Keratinocyte (primary cell): ENCODE data around the gene CACNG7. TPM values are rescaled to one million over a fixed set of nuclear protein-coding genes. Genes with fewer than 3 reads are reported as not detected.

Experiments used
- DNase-seq: peaks from one replicate; pipeline ENCODE4 v3.0.0-alpha.2; 2011; ENCODE audit warnings: low read depth, missing footprints, low spot score
- FAIRE-seq: peaks from 2 replicates; lab custom pipeline; 2011; peaks lifted over from hg19 to GRCh38; lab: Jason Lieb, UNC
- H2AFZ ChIP-seq: 2 replicates; pipeline ENCODE4 v1.6.0; 2012; ENCODE audit warnings: low read length, control low read depth, inconsistent platforms; ENCODE audit not compliant: control insufficient read depth
- H3K27ac ChIP-seq: 2 replicates; pipeline ENCODE4 v1.5.1; 2011; ENCODE audit warnings: low read length; ENCODE audit not compliant: control insufficient read depth, insufficient read depth
- H3K27me3 ChIP-seq: 3 replicates; pipeline ENCODE4 v1.6.0; 2011; ENCODE audit warnings: low read length; ENCODE audit not compliant: control insufficient read depth, insufficient read depth; ENCODE audit errors: extremely low read depth
- H3K36me3 ChIP-seq, 2 experiments: 2 replicates in 1 of 2; 3 replicates in 1 of 2; pipeline ENCODE4 v1.5.1; 2011; ENCODE audit warnings: low read length in 2 of 2, mild to moderate bottlenecking in 1 of 2; ENCODE audit not compliant: control insufficient read depth in 2 of 2, insufficient read depth in 2 of 2; ENCODE audit errors: extremely low read depth in 1 of 2
- H3K4me1 ChIP-seq: 3 replicates; pipeline ENCODE4 v1.5.1; 2011; ENCODE audit warnings: low read length; ENCODE audit not compliant: control insufficient read depth, insufficient read depth; ENCODE audit errors: extremely low read depth
- H3K4me2 ChIP-seq: 3 replicates; pipeline ENCODE4 v1.6.0; 2011; ENCODE audit warnings: low read depth, low read length; ENCODE audit not compliant: control insufficient read depth, insufficient read depth; ENCODE audit errors: extremely low read depth
- H3K4me3 ChIP-seq, 3 experiments: fragments of 200-600 bp in 1 of 3; sonication (generic) in 1 of 3; 2 replicates in 2 of 3; 3 replicates in 1 of 3; pipeline ENCODE4 v1.5.1; 2011 to 2016; ENCODE audit warnings: low read length in 3 of 3, mild to moderate bottlenecking in 3 of 3, control low read depth in 2 of 3, inconsistent platforms in 1 of 3, low read depth in 1 of 3, mixed read lengths in 1 of 3, mixed run types in 1 of 3, moderate library complexity in 1 of 3; ENCODE audit not compliant: control insufficient read depth in 2 of 3, insufficient read depth in 2 of 3; ENCODE audit errors: extremely low read depth in 1 of 3
- H3K79me2 ChIP-seq: 2 replicates; pipeline ENCODE4 v1.6.0; 2012; ENCODE audit warnings: low read length; ENCODE audit not compliant: control insufficient read depth, insufficient read depth
- H3K9ac ChIP-seq: 3 replicates; pipeline ENCODE4 v1.6.0; 2011; ENCODE audit warnings: low read length; ENCODE audit not compliant: control insufficient read depth, insufficient read depth; ENCODE audit errors: extremely low read depth
- H3K9me1 ChIP-seq: 3 replicates; pipeline ENCODE4 v1.6.0; 2011; ENCODE audit warnings: low read length; ENCODE audit not compliant: control insufficient read depth, insufficient read depth; ENCODE audit errors: extremely low read depth
- H3K9me3 ChIP-seq: 2 replicates; pipeline ENCODE4 v1.5.1; 2012; ENCODE audit warnings: low read depth, low read length; ENCODE audit not compliant: control insufficient read depth
- H4K20me1 ChIP-seq: 3 replicates; pipeline ENCODE4 v1.6.0; 2011; ENCODE audit warnings: low read length; ENCODE audit not compliant: control insufficient read depth, insufficient read depth; ENCODE audit errors: extremely low read depth
- CTCF ChIP-seq, 3 experiments: IDR thresholded peaks in 1 of 3; conservative IDR thresholded peaks in 1 of 3; optimal IDR thresholded peaks in 1 of 3; 2 replicates in 2 of 3; 3 replicates in 1 of 3; pipeline versions ENCODE3 to v1.5.1; 2011; ENCODE audit warnings: low read length in 3 of 3, mild to moderate bottlenecking in 3 of 3, moderate library complexity in 2 of 3, control low read depth in 1 of 3, inconsistent platforms in 1 of 3; ENCODE audit not compliant: insufficient read depth in 2 of 3; ENCODE audit errors: extremely low read depth in 1 of 3
- EZH2 ChIP-seq: IDR thresholded peaks from one replicate; pipeline ENCODE4 v1.6.1; 2012; ENCODE audit warnings: inconsistent platforms, mild to moderate bottlenecking, low read length, moderate library complexity
- dilution Hi-C: fragments of 300-500 bp; cut with MboI; formaldehyde crosslinking; loops from one replicate; pipeline ENCODE4 v1.7.0; 2020; ENCODE audit warnings: low sequenced_read_pairs; ENCODE audit not compliant: extremely low pct_ligation_motif_present
- polyA plus RNA-seq, 5 experiments: library from polyadenylated mRNA; depleted of rRNA in 3 of 5; stranded (reverse) in 3 of 5; stranded (forward) in 1 of 5; unstranded in 1 of 5; fragments of >200 nt; gene quantifications; 1 replicate in 1 of 5; 2 replicates in 3 of 5; 3 replicates in 1 of 5; pipeline versions ENCODE4 v1.2.1 to v1.2.3, GENCODE V29; 2011 to 2012; ENCODE audit warnings: missing spikeins in 2 of 5, low read depth in 1 of 5, low replicate concordance in 1 of 5

CACNG7 gene
- polyA plus RNA-seq, 1 donor (not counting 4 experiments of a cell fraction or from before 2014, with no cell fraction given) = not detected

DNA sequence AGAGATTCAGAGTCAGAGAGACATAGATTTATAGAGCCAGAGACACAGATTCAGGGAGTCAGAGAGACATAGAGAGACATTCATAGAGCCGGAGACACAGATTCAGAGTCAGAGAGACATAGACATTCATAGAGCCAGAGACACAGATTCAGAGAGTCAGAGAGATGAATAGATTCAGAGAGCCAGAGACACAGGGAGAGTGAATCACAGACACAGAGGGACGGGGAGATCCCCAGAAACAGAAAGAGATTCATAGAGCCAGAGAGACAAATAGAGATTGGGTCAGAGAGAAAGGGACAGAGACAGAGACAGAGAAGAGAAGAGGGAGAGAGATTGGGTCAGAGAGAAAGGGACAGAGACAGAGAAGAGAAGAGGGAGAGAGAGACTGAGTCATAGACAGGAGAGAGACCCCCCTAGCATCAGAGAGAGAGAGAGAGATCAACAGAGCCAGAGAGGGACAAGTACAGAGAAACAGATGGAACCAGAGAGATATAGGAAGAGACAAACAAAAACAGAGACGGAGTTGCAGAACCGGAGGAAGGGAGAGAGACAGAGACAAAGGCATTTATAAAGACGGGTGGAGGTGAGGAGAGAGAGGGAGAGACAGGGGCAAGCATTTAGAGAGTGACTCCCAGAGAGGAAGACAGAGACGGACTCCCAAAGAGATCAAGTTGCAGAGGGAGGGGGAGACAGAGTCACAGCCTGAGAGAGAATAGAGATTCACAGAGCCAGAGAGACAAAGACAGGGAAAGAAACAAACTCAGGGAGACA lies 28.2 kb upstream of the CACNG7 start:
- H3K27ac ChIP-seq = no peak overlapping the region
- H3K9me1 ChIP-seq = no peaks in the 10 kb centered on the region
- no peaks in the 10 kb centered on the region for H3K79me2 ChIP-seq
- H3K4me3 ChIP-seq = peak overlapping the region in 2 of 3 experiments; percentile 57 to 61
- no peaks in the 10 kb centered on the region for H4K20me1 ChIP-seq
- peaks cover 15% of the 10 kb centered on the region for H3K4me1 ChIP-seq
- dilution Hi-C loops = no loop called here
- peak overlapping the region; percentile 47 for H3K9ac ChIP-seq
- TF ChIP-seq EZH2 (no peak), CTCF (optimal IDR thresholded peaks at IDR 0.05 in 1 of 3, IDR thresholded peaks at IDR 0.05 in 1 of 3, conservative IDR thresholded peaks at IDR 0.05 in 1 of 3; ENCODE audit: extremely low read depth in 1 of 3, insufficient read depth in 2 of 3, low read length in 3 of 3) (no peak)
- H3K4me2 ChIP-seq = peak overlapping the region; percentile 77
- H3K36me3 ChIP-seq = no peaks in the 10 kb centered on the region
- DNase-seq = no peak
- no peaks in the 10 kb centered on the region for H3K9me3 ChIP-seq
- FAIRE-seq = no peak
- peak overlapping the region; percentile 67 for H2AFZ ChIP-seq
- peaks cover 36% of the 10 kb centered on the region for H3K27me3 ChIP-seq

GRCh38 chr19:53881482-53882390 lies 27.3 kb upstream of the CACNG7 start, which contains the start of gene PRKCG:
Gene PRKCG, plus strand, starts transcription at chr19:53882197. Its CDS starts 298 bp downstream, at chr19:53882495.
- Histone ChIP-seq H3K79me2 (no peaks in the 10 kb centered on the region), H3K9me3 (no peaks in the 10 kb centered on the region), H3K4me2 (peak within 1 kb of the TSS; percentile 77), H3K4me3 (peak within 1 kb of the TSS; percentile 16 to 61 (median 57)), H3K4me1 (peaks cover 15% of the 10 kb centered on the region), H4K20me1 (no peaks in the 10 kb centered on the region), H3K9ac (peak within 1 kb of the TSS; percentile 47), H3K27me3 (peaks cover 36% of the 10 kb centered on the region), H3K27ac (no peak within 1 kb of the TSS), H2AFZ (peak within 1 kb of the TSS; percentile 67), H3K9me1 (no peaks in the 10 kb centered on the region), H3K36me3 (no peaks in the 10 kb centered on the region)
- FAIRE-seq (peak; percentile 39), DNase-seq (no peak)
- TF ChIP-seq EZH2 (peak; percentile 37), CTCF (optimal IDR thresholded peaks at IDR 0.05 in 1 of 3, IDR thresholded peaks at IDR 0.05 in 1 of 3, conservative IDR thresholded peaks at IDR 0.05 in 1 of 3; ENCODE audit: extremely low read depth in 1 of 3, insufficient read depth in 2 of 3, low read length in 3 of 3) (peak; percentile 25 to 61 (median 41))
- dilution Hi-C loops = no loop called here
